GM21737 (cell line): Measurements from ENCODE around the gene E4F1.
"Not testable (repeated sequence)": the region's sequence is repeated elsewhere in the genome, so short reads cannot be mapped to it uniquely, and the experiment has no call there.

Experiments used
- ATAC-seq: cut with Tn5 transposase; IDR thresholded peaks from one replicate; pipeline ENCODE4 v1.9.1; 2021; ENCODE audit warnings: mild to moderate bottlenecking, moderate library complexity; ENCODE audit not compliant: unreplicated experiment

E4F1 gene

DNA sequence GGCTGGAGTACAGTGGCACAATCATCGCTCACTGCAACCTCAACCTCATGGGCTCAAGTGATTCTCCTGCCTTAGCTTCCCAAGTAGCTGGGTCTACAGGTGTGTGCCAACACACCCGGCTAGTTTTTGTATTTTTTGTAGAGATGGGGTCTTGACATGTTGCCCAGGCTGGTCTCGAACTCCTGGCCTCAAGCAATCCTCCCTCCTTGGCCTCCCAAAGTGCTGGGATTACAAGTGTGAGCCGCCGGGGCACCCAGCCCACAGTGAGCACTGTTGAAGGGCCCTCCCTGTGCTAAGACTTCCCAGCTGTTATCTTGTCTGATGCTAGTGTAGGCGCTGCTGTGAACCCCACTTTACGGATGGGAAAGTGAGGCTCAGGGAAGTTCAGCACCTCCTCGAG is 35.0 kb upstream of the E4F1 start:
- no peak for ATAC-seq

DNA sequence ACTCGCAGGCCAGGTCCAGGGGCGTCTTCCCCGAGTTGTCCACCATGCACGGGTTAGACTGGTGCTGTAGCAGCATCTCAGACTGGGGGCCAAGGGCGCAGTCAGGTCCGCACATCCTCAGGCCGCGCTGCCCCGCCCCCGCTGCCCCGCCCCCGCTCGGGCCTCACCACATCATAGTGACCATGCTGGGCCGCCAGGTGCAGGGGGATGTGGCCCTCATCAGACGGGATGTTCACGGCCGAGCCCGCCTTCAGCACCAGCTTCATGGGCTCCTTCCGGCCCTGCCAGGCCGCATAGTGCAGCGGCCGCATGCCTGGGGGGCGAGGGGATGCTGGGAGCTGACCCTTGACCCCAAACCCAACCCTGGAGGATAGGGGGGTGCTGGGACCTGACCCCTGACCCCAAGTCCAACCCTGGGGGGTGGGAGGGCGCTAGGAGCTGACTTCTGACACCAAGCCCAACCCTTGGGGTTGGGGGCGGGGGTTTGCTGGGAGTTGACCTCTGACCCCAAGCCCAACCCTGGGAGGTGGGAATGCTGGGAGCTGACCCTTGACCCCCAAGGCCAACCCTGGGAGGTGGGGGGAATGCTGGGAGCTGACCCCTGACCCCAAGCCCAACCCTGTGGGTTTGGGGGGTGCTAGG is 34.0 kb upstream of the E4F1 start:
- no peak for ATAC-seq

DNA sequence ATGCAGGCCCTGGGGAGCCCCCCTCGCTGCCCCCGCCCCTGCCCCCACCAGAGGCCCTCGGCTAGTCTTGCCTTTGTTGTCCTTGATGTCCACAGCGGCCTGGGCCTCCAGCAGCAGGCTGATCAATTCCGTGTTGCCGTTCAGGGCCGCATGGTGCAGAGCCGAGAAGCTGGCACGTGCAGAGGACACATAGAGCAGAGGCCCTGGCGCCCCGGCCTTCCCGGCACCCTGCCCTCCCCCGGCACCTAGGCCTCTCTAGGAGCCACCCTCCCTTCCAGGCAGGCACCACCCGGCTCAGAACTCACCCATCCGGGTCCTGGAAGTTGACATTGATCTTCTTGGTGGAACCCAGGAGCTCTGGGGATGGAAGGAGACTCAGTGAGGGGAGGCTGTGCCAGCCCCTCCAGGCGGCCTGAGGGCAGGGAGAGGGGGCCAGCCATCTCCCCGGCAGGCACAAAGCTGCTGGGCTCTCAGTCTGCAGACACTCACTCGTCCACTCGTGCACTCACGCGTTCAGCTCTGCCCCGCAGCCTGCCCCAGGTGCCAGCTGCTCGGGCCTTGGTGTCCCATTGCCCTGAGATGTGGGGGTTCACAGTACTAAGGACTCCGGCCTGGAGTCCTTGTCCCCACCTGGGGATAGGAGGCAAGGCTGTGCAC is 33.3 kb upstream of the E4F1 start:
- no peak for ATAC-seq

- ATAC-seq = no peak
Measured at GRCh38 chr16:2190659-2191445, 32.5 kb upstream of the E4F1 start.

- no peak for ATAC-seq
Measured at GRCh38 chr16:2191446-2191706, 32.0 kb upstream of the E4F1 start.

DNA sequence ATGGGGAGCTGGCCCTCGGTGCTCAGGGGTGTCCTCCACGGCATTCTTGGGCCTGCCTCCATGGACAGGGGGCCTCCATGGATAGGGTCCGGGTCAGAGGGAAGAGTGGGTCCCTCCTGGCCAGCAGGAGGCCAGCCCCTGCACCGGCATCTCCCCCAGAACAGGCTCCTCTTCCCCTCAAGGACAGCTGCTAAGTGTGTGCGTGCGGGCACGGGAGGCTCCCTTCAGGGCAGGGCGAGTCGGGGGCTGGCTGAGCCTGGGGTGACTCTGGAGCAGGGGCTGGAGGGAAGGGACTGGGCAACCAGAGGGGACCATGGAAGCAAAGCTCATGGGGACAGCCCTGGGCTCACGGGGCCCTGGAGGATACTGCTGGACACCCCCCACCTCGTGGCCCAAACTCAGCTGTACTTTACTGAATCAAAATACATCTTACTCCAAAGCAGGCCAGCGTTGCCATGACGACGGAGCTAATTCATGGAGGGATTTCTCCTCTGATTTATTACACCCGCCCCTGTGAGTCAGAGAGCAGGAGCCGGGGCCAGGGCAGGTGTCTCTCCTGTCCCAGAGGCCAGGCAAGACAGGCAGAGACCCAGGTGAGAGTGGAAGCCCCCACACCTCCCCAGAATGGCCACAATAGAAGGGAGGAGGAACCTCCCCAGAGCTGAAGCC is 29.1 kb upstream of the E4F1 start:
- no peak for ATAC-seq

- no peak for ATAC-seq
Measured at GRCh38 chr16:2194852-2195321, 28.5 kb upstream of the E4F1 start.

GRCh38 chr16:2195322-2196161 is 27.8 kb upstream of the E4F1 start:
- no peak for ATAC-seq

DNA sequence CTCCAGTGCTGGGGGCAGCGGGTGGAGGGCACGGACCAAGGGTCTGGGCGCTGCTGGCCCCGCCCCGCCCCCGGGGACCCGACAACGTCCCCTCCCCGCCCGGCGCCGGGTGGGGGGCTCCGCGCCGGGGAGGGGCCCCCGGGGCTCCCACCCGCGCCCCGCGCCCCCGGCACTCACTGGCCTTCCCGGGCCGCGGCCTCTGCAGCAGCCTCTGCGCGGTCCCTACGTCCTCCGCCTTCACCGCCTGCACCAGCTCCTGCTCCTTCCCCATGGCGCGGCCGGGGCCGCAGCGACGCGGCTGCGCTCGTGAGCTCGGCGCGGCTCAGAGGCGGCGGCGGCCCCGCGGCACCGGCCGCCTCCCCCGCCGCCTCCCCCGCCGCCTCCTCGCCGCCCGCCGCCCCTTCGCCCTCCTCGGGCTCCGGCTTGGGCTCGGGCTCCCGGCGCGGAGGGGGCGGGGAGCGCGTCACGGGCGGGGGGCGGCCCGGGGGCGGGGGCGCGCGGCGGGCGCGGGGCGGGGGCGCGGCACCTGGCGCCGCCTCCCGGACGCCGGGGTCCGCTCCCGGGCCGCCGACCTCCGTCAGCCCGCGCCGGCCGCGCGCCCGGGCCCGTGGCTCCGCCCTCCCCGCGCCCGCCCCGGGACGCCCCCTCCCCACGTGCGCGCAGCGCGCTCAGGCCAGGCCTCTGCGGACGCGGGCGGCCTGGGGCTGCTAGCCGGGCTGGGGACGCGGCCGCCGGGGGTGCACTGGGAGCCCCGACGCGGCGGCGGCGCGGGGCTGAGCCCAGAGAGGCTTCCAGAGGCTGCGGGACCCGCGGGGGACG is 27.0 kb upstream of the E4F1 start, which contains the start of gene CASKIN1:
TSS of gene CASKIN1 (minus strand) at position 444 of the 819 bp plus-strand sequence. CDS start at position 271, 173 bp downstream.
- ATAC-seq = no peak

DNA sequence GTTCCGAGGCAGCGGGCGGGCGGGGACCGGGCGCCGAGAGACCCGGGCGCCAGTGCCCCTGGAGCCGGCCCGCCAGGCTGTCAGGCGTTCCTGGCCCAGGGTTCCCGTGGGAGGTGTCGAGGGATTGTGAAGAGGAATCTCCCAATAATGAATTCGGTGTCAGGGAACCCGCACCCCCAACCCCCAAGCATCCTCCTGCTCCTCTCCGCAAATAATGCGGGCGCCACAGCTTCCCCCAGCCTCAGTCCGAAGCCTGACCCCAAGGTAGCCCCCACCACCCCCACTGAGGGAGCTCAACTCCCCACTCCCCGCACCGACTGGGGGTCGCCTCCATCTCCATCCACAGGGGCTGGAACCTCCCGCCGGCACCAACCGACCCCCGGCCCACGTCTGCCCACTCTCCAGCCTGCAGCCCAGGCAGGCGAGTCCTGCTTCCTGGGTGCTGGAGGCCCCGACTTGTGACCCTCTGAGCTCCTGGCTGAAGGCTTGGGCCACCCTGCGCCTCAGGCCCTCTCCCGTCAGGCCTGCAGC is 26.3 kb upstream of the E4F1 start:
- ATAC-seq = no peak

- no peak for ATAC-seq
Measured at GRCh38 chr16:2197765-2198164, 25.6 kb upstream of the E4F1 start.

- no peak for ATAC-seq
Measured at GRCh38 chr16:2198283-2198682, 25.1 kb upstream of the E4F1 start.

DNA sequence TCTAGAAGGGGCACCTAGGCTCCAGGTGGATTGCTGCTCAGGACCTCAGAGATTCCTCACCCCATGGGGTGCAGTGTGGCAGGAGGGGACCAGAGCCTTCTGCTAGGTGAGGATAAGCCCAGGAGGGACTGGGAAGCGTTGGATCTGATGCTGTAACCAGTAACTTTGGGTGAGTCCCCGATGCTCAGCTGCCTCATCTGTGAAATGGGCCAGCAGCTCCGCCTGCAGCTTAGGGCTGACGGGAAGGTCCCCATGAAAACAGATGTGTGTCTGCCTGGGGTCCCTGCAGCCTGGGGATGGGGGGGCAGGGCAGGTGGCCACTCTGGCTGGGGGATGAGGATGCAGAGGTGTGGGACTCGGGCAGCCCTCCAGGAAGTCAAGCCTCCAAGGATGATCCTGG is 24.3 kb upstream of the E4F1 start:
- ATAC-seq = no peak

DNA sequence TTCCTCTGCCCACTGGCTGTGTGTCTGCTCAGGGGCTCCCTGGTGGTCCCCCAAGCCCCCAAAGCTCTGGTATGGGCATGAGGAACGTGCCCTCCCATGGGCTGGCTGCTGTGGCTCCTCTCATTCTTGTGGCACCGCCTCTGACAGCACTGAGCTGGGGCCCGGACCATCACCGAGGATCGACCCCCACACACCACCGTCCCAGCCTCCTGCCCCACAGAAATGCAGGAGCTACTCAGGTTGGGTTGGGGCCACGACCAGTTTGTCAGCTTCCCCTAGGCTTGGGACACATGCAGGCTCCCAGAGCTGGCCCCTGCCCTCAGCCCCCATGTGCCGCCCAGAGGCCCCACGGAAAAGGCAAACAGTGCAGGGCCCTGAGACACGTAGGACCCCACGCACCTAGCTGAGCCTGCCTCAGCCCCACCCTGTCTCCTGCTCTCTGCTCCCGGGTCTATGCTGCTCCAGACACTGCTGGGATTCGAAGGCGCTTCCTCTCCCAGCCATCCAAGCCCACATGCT is 23.7 kb upstream of the E4F1 start:
- no peak for ATAC-seq

DNA sequence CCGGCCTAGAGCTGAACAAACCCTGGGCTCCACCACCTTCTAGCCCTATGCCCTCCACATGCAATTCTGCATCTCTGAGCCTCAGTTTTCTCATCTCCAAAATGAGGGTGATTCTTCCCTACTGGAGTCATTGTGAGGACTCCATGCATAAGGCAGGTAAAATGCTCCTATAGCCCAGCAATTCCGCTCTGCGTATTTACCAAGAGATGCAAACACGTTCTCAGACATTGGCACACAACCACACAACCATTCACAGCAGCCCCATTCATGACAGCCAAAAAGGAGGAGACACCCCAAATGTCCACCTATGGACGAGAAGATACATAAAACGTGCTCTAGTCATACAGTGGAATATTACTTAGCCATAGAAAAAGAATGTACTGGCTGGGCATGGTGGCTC is 23.1 kb upstream of the E4F1 start:
- no peak for ATAC-seq

DNA sequence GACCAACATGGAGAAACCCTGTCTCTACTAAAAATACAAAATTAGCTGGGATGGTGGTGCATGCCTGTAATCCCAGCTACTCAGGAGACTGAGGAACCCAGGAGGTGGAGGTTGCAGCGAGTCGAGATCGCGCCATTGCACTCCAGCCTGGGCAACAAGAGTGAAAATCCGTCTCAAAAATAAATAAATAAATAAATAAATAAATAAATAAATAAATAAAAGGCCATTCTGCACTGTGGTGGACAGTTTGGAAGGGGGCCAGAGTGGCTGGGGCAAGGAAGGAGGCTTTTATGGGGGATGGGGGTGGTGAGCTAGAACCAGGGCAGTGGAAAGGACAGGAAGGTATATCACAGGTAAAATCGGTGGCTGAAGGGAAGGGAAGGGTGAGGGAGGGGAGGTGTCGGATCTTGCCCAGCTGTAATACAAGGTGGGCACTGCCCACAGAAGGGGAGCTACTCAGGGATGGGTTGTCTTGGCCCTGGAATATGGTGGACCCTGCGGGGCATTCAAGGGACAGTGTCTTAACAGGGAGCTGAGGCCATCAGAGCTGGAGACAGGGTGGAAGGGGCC is 20.2 kb upstream of the E4F1 start:
- not testable (repeated sequence) for ATAC-seq

DNA sequence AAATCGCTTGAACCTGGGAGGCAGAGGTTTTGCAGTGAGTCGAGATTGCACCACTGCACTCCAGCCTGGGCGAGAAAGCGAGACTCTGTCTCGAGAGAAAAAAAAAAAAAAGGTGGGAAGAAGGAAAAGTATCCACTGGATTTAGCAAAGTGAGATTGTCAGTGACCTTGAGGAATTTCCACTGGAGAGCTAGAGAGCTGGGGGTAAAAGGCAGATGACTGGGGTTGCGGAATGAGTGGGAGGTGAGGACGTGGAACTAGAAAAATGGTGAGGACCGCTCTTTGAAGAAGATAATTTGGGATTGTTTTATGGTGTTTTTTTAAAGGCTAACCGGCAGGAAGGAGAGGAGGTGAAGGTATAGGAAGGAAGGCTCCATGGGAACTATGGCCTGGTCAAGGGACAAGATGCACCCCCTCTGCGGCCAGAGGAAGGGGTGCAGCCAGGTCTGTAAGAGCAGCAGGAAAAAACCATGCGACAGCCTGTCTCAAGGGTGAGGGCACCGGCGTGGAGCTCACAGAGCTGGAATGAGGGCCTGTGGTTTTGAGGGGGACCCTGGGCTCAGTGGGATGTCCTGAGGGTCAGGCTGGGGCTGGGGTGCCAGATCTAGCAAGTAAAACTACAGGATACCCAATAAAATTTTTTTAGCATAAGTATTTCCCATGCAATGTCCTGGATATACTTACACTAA is 18.8 kb upstream of the E4F1 start:
- ATAC-seq = no peak
